Measurements from ENCODE around the gene FAM53B. TPM values are rescaled to one million over a fixed set of nuclear protein-coding genes. Genes with fewer than 3 reads are reported as not detected.

Gene FAM53B
- total RNA-seq, 4 donors from 2014 or later: 41.0 to 110 (median 50.0) TPM

- in situ Hi-C loops (cut with MboI; ENCODE audit: low pct_ligation_motif_present in 1 of 4, low pct_unique_long_range_greater_than_20kb in 1 of 4, low sequenced_read_pairs in 3 of 4): no loop called here
- Histone ChIP-seq H3K4me3 (no peak overlapping the region), H3K27me3 (no peaks in the 10 kb centered on the region), H3K9me3 (no peaks in the 10 kb centered on the region), H3K27ac (no peak overlapping the region), H3K36me3 (no peaks in the 10 kb centered on the region), H3K4me1 (peaks cover 0 to 20% (median 5%) of the 10 kb centered on the region in 4 donors)
- WGBS, 2 donors (ENCODE audit: low coverage in 1 of 2): 85% methylated on average over 14 of the region's 14 CpGs; no CpG with 5 or more reads in 1 of the 2 donors
- intact Hi-C loops (cut with DNase I; ENCODE audit: low total_unique reads): no loop called here
- no peak for TF ChIP-seq EP300 (IDR thresholded peaks at IDR 0.05; ENCODE audit: low read depth)
- TF ChIP-seq POLR2AphosphoS5 (IDR thresholded peaks at IDR 0.05): no peak
- TF ChIP-seq CTCF (IDR thresholded peaks at IDR 0.05): no peak
- TF ChIP-seq POLR2A (IDR thresholded peaks at IDR 0.05): no peak
- DNase-seq: no peak
These were observed 136.0 kb downstream of the FAM53B start for GRCh38 chr10:124608093-124608721.

DNA sequence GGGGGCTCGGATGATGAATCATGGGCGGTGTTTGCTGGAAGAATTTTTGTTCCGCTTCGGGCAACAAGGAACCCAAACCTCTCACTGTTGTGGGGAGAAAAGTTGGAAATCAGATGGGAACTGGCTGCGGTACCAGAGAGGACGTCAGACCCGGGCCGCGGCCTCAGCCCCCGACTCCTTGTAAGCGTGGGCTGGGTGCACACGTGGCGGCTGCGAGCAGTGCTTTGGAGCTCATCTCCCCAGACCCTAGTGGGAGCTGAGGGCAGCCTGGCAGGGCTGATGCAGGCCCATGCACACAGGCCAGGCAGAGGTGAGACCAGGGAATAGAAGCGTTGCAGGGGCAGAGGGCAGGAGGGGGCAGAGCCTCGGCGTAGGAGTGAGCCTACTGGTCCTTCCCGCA, 136.5 kb downstream of the FAM53B start:
- H3K9me3 ChIP-seq: no peaks in the 10 kb centered on the region
- H3K4me1 ChIP-seq: peaks cover 0 to 18% (median under 1%) of the 10 kb centered on the region in 4 donors
- 92% methylated on average over 18 of the region's 18 CpGs; no CpG with 5 or more reads in 1 of the 2 donors for WGBS, 2 donors (ENCODE audit: low coverage in 1 of 2)
- intact Hi-C loops (cut with DNase I; ENCODE audit: low total_unique reads): no loop called here
- H3K36me3 ChIP-seq: no peaks in the 10 kb centered on the region
- DNase-seq: no peak
- no peak overlapping the region for H3K4me3 ChIP-seq
- no peaks in the 10 kb centered on the region for H3K27me3 ChIP-seq
- in situ Hi-C loops (cut with MboI; ENCODE audit: low pct_ligation_motif_present in 1 of 4, low pct_unique_long_range_greater_than_20kb in 1 of 4, low sequenced_read_pairs in 3 of 4): no loop called here
- TF ChIP-seq POLR2AphosphoS5 (IDR thresholded peaks at IDR 0.05): no peak
- no peak for TF ChIP-seq CTCF (IDR thresholded peaks at IDR 0.05)
- TF ChIP-seq EP300 (IDR thresholded peaks at IDR 0.05; ENCODE audit: low read depth): no peak
- no peak for TF ChIP-seq POLR2A (IDR thresholded peaks at IDR 0.05)
- H3K27ac ChIP-seq: no peak overlapping the region

- Histone ChIP-seq H3K4me3 (no peak overlapping the region), H3K9me3 (no peaks in the 10 kb centered on the region), H3K27ac (no peak overlapping the region), H3K36me3 (no peaks in the 10 kb centered on the region), H3K27me3 (no peaks in the 10 kb centered on the region), H3K4me1 (peaks cover 0 to 9% (median 0%) of the 10 kb centered on the region in 4 donors)
- DNase-seq: no peak
- 54 to 57% methylated on average over 7 to 10 of the region's 10 CpGs for WGBS, 2 donors (ENCODE audit: low coverage in 1 of 2)
- intact Hi-C loops (cut with DNase I; ENCODE audit: low total_unique reads): no loop called here
- in situ Hi-C loops (cut with MboI; ENCODE audit: low pct_ligation_motif_present in 1 of 4, low pct_unique_long_range_greater_than_20kb in 1 of 4, low sequenced_read_pairs in 3 of 4): no loop called here
- TF ChIP-seq POLR2AphosphoS5 (IDR thresholded peaks at IDR 0.05) (no peak), CTCF (IDR thresholded peaks at IDR 0.05) (no peak), POLR2A (IDR thresholded peaks at IDR 0.05) (no peak), EP300 (IDR thresholded peaks at IDR 0.05; ENCODE audit: low read depth) (no peak)
These were observed 137.4 kb downstream of the FAM53B start for GRCh38 chr10:124606822-124607221.

GRCh38 chr10:124605856-124606812, 138.0 kb downstream of the FAM53B start:
- no peak for TF ChIP-seq CTCF (IDR thresholded peaks at IDR 0.05)
- no peak for TF ChIP-seq POLR2A (IDR thresholded peaks at IDR 0.05)
- no peak for TF ChIP-seq EP300 (IDR thresholded peaks at IDR 0.05; ENCODE audit: low read depth)
- no peak for TF ChIP-seq POLR2AphosphoS5 (IDR thresholded peaks at IDR 0.05)
- Histone ChIP-seq H3K27ac (no peak overlapping the region), H3K27me3 (no peaks in the 10 kb centered on the region), H3K4me3 (no peak overlapping the region), H3K4me1 (peaks cover 0 to 2% (median 0%) of the 10 kb centered on the region in 4 donors), H3K36me3 (no peaks in the 10 kb centered on the region), H3K9me3 (no peaks in the 10 kb centered on the region)
- intact Hi-C loops (cut with DNase I; ENCODE audit: low total_unique reads) (no loop called here), in situ Hi-C loops (cut with MboI; ENCODE audit: low pct_ligation_motif_present in 1 of 4, low pct_unique_long_range_greater_than_20kb in 1 of 4, low sequenced_read_pairs in 3 of 4) (no loop called here)
- WGBS, 2 donors (ENCODE audit: low coverage in 1 of 2): 80% methylated on average over 31 of the region's 31 CpGs; no CpG with 5 or more reads in 1 of the 2 donors
- no peak for DNase-seq
